NCI-H2081 treated with DMSO at 0.1 percent for 48 hours (cell line): ENCODE measurements around the gene FOXN4.

Experiments used
- DNase-seq: peaks from one replicate; lab custom pipeline; 2025; lab: John Stamatoyannopoulos, UW

FOXN4 gene

DNA sequence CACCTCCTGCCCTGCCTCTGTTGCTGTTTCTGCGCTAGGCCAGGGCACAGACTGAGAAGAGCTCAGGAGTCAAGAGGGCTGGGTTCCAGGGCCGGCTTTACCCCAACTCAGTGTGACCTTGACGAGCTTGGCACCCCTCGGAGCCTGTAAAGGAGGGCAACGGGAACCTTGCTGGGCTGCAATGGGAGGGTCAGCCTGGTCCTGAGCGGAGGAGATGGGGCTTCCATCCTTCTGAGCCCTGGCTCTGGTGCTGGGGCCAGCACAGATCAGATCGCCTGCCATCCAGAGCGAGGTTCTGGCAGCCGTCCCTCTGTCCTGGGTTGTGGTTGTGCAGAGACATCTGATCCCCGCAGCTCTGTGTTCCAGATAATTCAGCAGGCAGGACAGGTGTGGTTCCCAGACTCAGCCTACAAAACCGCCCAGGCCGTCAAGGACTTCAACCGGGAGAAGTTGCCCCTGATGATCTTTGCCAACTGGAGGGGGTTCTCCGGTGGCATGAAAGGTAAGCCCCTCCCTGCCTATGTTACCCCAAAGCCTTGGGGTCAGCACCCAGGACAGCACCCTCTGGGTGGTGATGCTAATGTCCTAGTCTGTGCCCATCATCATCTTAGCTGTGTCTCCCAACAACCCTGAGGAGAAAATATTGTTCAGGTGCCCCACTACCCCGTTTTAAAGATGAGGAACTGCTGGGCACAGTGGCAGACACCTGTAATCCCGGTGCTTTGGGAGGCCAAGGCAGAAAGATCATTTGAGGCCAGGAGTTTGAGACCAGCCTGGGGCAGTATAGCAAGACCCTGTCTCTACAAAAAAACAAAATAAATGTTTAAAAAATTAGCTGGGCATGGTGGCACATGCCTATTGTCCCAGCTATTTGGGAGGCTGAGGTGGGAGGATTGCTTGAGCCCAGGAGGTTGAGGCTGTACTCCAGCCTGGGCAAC is 50.2 kb downstream of the FOXN4 start:
- DNase-seq: no peak

DNA sequence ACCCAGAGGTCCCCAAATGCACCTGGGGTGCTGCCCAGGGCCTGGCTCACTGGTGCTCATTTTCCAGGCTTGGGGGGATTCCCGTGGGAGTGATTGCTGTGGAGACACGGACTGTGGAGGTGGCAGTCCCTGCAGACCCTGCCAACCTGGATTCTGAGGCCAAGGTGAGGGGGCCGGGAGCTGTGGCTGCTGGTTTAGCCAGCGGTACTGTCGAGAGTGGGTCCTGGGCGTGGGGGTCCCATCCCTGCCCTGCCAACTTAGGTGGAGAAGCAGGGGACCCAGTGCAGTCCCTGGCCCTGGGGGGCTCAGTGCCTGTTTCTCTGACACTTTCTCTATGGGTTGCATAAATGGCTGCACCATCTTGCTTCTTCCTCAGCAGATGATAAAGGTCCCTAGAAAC is 50.9 kb downstream of the FOXN4 start:
- no peak for DNase-seq

DNA sequence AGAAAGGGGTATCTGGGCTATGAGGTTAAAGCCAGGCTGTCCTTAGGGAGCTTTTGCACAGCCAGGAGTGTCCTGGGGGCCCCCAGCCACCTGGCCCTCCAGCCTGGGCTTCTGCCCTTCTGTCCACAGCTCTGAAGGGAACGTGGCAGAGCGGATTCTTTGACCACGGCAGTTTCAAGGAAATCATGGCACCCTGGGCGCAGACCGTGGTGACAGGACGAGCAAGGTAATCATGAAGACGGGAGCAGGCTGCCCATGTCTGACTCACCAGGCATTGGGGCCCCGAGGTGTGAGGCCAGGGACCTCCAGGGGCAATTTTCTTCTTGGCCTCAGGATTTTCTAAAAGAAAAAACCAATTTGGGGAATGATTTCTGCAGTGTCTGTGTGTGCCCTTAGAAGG is 53.1 kb downstream of the FOXN4 start:
- no peak for DNase-seq

DNA sequence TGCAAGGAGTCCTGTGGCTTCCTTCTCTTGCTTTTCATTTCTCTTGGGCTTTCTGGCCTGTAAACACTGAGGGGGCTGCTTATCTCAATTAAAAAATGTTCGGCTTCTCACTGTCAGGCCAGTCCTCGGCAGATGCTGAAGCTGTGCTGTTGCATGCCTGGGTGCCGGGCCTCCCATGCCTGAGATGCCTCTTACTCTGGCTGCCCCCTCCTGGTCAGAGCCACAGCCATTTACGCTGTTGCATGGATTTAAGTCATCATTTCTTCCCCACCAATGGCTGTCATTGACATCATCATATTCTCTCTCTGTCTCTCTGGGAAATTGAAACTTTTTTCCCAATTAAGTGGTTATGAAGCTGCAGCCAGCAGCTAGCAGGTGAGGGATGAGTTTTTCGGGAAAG is 53.7 kb downstream of the FOXN4 start:
- no peak for DNase-seq

DNA sequence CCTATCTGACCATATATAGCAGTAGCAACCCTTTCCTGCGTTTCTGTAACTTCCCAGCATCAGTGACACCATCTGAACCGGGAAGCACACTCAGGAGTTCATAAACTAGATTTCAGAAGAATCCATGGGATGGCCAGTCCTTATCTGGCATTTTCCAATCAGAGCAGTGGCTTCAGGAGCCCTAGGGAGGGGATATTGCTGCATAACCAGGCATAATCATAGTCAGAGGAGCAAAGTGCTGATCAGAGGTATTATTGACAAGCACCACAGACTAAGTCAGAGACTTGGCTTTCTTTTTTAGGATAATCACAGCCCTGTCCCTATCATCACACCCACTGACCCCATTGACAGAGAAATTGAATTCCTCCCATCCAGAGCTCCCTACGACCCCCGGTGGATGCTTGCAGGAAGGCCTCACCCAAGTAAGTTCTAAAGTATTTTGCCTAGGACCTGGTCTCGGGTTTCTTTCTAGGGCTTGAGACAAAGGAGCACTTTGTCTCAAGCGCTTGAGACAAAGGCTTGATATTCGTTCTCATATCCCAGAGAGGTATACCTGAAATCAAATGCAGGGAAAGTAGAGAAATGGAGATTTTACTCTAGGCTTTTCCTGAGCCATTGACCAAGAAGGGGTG is 55.1 kb downstream of the FOXN4 start:
- DNase-seq: no peak

DNA sequence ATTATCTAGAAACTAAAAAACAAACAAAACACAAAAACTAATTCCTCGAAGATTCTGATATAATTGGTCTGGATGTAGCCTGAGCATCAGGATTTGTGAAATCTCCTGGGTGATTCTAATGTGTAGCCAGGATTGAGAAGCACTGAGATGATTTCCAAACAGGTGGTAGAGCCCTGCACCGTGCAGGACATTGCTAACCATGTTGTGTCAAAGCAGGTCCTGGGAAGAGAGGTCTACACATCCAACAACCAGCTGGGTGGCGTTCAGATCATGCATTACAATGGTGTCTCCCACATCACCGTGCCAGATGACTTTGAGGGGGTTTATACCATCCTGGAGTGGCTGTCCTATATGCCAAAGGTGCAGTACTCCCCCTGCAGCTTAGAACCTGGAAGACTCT is 56.3 kb downstream of the FOXN4 start:
- no peak for DNase-seq

DNA sequence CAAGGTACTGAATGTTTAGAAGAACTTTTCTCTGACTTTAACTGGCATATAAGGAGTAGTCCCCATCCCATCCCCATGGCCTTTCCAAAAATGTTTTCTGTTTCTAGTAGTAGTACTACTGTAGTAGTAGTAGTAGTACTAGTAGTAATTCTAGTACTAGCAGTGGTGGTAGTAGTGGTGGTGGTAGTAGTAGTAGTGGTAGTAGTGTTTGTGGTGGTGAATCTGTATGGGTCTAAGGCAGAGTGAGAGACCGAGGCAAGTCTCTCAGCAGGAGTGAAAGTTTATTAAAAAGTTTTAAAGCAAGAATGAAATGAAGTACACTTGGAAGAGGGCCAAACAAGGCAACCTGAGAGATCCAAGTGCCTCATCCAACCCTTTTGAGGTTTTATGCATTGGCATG is 58.6 kb downstream of the FOXN4 start:
- no peak for DNase-seq

DNA sequence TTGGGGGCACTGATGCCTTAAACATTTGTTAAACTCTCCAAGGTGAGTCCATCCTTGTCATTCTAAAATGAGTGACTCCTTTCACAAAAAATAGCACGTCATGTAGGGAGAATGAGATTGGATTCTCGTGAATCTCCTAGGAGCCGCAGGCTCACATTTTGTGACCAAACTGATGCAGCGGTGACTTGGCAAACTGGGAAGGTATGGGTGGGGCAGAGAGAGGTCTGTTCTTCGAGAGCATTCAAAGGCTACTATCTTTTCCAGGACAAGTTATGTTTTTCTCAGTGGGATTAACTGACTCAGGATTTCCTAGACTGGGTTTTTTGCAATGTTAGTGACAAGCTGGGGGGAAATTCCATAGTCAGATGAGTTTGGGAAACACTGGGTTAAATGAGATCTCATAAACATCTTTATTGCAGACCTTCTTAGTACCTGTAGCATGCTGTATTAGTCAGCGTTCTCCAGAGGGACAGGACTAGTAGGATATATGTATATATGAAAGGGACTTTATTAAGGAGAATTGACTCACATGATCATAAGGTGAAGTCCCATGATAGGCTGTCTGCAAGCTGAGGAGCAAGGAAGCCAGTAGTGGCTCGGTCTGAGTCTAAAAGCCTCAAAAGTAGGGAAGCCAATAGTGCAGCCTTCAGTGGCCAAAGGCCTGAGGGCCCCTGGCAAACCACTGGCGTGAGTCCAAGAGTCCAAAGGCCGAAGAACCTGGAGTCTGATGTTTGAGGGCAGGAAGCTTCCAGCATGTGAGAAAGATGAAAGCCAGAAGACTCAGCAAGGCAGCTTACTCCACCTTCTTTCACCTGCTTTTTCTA is 61.0 kb downstream of the FOXN4 start:
- DNase-seq: no peak

DNA sequence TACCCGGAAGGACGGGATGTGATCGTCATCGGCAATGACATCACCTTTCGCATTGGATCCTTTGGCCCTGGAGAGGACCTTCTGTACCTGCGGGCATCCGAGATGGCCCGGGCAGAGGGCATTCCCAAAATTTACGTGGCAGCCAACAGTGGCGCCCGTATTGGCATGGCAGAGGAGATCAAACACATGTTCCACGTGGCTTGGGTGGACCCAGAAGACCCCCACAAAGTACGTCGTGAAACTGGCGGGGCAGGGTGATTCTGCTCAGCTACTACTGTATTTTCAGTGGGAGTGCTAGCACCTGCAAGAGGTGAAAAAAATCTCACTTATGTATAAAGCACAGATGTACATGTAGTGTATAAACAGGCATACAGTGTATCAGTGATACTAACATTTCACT is 62.9 kb downstream of the FOXN4 start:
- no peak for DNase-seq

DNA sequence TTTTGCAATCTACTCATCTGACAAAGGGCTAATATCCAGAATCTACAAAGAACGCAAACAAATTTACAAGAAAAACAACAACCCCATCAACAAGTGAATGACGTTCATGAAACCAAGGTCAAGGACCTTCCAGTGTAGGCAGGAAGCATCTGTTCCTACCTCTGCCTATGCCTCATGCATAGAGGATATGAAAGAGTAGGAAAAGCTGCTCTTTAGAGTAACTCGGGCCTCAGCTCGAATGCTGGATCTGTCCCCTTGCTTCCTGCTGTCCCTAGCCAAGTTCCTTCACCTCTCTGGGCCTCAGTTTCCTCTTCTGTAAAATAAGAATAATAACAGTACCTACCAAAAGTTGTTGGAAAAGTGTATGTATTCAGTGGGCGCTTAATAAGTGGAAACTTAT is 65.0 kb downstream of the FOXN4 start:
- DNase-seq: no peak

DNA sequence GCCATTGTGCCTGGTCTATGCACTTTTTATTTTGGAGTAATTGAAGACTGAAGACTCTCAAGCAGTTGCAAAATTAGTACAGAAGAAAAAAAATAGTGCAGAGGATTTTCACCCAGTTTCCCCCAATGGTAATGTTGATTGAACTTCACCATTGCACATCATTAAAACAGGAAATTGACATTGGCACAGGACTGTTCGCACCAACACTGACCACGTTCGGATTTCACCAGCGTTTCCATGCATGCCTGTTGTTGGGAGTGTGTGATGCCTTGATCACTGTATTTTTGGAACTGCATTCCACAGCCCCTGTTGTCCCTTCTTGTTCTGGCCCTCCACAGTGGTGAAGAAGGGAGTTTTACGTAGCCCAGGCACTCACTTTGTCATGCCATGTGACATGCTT is 67.1 kb downstream of the FOXN4 start:
- DNase-seq: no peak

DNA sequence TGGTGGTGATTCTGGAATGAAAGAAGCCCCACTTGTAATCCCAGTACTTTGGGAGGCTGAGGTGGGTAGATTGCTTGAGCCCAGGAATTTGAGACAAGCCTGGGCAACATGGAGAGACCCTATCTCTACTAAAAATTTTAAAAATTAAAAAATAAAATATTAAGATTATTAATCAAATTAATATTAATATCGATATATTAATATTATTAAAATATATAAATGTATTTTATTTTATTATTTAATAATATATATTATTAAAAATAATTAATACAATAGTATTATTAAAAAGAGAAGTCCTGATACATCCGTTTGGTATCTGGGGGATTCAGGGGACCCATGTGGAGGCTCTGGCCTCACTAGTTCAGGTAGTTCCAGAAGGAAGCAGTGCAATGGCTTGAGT is 68.7 kb downstream of the FOXN4 start:
- DNase-seq: no peak

DNA sequence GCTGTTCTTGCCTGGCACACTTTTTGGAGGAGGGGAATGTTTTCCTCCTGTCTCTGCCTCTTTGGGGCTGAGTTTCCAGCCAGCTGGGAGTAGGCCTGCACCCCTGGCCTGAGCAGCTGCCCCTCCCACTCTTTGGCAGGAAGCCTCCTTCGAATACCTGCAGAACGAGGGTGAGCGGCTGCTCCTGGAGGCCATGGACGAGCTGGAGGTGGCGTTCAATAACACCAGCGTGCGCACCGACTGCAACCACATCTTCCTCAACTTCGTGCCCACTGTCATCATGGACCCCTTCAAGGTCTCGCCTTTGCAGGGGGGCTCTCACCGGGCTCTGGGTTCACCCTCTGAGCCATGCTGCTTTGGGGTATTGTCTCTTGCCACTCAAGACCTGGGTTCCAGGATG is 69.4 kb downstream of the FOXN4 start:
- DNase-seq: no peak

DNA sequence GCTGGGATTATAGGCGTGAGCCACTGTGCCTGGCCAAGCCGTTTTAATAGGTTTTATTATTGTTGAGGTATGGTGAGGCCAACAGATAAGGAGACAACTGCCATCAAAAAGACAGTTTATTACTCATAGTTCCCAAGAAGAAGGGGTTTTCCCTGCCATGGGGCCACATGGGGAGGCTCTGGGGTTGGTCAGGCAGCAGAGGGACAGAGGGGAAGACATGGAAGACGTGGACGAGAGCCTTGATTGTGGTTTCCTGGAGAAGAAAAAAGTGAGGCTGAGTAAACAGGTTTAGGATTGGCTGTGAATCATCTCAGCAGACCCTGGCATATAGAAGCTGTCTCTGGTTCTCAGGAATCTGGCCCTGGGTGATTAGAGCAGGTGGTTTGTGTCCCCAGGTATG is 69.9 kb downstream of the FOXN4 start:
- DNase-seq: no peak

DNA sequence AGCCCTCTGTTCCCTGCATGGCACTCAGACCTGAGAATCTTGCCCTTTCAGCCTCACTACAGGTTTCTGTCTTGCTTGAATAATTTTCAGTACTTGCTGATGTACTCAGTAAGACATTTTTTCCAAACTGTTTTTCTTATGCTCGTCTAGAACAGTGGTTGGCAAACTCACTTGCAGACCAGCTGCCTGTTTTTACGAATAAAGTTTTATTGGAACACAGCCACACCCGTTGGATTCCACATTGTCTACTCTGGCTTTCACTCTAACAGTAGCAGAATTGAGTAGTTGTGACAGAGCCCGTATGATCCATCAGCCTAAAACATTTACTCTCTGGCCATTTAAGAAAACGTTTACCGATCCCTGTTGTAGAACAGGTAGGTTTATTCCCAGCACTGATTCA is 72.8 kb downstream of the FOXN4 start:
- DNase-seq: no peak

DNA sequence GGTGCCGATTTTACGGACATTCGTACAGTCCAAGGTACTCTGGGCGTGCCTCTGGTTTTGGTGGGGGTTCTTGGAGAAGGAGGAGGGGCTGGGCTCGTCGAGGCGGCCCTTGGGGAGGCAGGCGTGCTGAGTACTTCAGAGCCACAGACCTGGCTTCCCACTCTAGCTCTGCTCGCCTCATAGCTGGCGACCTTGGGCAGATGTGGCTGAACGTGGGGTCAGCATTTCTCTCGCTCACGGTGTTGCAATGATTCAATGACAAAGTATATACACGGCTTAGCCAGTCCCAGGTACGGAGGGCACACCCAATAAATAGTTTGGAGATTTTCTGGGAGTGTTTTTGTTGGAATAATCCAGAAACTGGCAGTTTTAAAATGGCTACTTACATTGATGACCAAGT is 75.1 kb downstream of the FOXN4 start:
- no peak for DNase-seq

DNA sequence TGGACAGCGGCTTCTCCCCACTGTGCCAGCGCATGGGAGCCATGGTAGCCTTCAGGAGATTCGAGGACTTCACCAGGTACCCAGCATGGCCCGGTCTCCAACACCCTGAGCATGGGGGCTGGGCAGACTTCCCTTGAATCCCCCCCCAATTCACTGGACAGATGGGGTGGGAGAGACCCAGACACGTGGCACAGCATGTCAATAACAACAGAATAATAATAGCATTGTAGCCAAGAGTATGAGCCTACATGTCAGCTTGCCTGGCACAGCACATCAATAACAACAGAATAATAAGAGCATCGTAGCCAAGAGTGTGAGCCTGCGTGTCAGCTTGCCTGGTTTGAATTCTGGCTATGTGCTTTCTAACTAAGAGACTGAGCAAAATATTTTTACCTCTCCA is 76.4 kb downstream of the FOXN4 start:
- no peak for DNase-seq

DNA sequence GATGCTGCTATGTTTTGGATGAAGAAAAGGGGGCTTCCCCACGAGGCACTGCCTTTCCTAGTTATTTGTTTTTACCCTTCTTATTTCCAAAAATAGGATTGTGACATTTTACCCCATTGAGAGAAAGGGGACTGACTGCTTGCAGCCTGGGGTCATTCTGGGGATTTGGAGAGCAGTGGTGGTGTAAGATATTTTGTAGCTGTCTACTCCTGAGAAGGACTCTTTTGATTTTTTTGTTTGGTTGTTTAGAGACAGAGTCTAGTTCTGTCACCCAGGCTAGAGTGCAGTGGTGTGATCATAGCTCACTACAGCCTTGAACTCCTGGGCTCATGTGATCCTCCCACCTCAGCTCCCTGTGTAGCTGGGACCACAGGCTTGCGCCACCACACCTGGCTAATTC is 78.9 kb downstream of the FOXN4 start:
- DNase-seq: no peak

DNA sequence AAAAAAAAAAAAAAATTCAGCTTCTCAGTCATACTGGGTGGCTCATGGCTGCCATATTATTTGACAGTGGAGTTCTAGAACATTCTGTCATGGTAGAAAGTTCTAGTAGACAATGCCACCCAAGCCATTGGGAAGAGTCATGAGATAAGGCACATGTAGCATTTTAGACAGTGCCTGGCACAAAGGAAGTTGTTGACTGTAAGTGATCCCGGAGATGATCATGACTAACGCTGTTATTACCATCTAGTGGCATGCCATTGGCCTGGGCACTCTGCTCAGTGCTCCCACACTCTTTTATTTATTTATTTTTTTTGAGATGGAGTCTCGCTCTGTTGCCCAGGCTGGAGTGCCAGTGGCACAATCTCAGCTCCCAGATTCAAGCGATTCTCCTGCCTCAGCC is 80.4 kb downstream of the FOXN4 start:
- DNase-seq: no peak
